Fibroblast of lung (primary cell): ENCODE results near the gene NCK2. TPM values are rescaled to one million over a fixed set of nuclear protein-coding genes. Genes with fewer than 3 reads are reported as not detected.

Experiments used
- DNase-seq, 2 donors: peaks; one replicate each; pipeline versions ENCODE4 v3.0.0 to v3.0.0-alpha.2; 2010; ENCODE audit warnings: low read depth in 2 of 2
- H2AFZ ChIP-seq: 2 replicates; pipeline ENCODE4 v1.5.1; 2012; ENCODE audit warnings: low read length, control low read depth, inconsistent platforms
- H3K27ac ChIP-seq: 2 replicates; pipeline ENCODE4 v1.5.1; 2011; ENCODE audit warnings: low read length, control low read depth; ENCODE audit not compliant: insufficient read depth
- H3K27me3 ChIP-seq: 2 replicates; pipeline ENCODE4 v1.5.1; 2011; ENCODE audit warnings: mild to moderate bottlenecking, low read length; ENCODE audit not compliant: control insufficient read depth, insufficient read depth
- H3K36me3 ChIP-seq: 2 replicates; pipeline ENCODE4 v1.5.1; 2011; ENCODE audit warnings: low read length; ENCODE audit not compliant: control insufficient read depth, insufficient read depth
- H3K4me1 ChIP-seq: 2 replicates; pipeline ENCODE4 v1.5.1; 2011; ENCODE audit warnings: low read length; ENCODE audit not compliant: control insufficient read depth, insufficient read depth; ENCODE audit errors: extremely low read depth
- H3K4me2 ChIP-seq: 2 replicates; pipeline ENCODE4 v1.5.1; 2011; ENCODE audit warnings: low read length, control low read depth; ENCODE audit not compliant: insufficient read depth; ENCODE audit errors: extremely low read depth
- H3K4me3 ChIP-seq, 4 experiments: fragments of 200-600 bp in 1 of 4; sonication (generic) in 1 of 4; replicated peaks in 1 of 4; 2 replicates each; pipeline ENCODE4 v1.5.1; 2011 to 2016; ENCODE audit warnings: low read length in 4 of 4, low read depth in 3 of 4, mild to moderate bottlenecking in 3 of 4, control low read depth in 2 of 4, inconsistent platforms in 1 of 4, mixed read lengths in 1 of 4; ENCODE audit not compliant: insufficient read depth in 1 of 4; ENCODE audit errors: control extremely low read depth in 1 of 4
- H3K79me2 ChIP-seq: 2 replicates; pipeline ENCODE4 v1.5.1; 2012; ENCODE audit warnings: mild to moderate bottlenecking, low read length, inconsistent platforms; ENCODE audit not compliant: control insufficient read depth, insufficient read depth
- H3K9ac ChIP-seq: 2 replicates; pipeline ENCODE4 v1.5.1; 2011; ENCODE audit warnings: mild to moderate bottlenecking, low read length, control low read depth; ENCODE audit not compliant: insufficient read depth
- H3K9me3 ChIP-seq: 2 replicates; pipeline ENCODE4 v1.5.1; 2012; ENCODE audit warnings: low read depth, low read length; ENCODE audit not compliant: control insufficient read depth, insufficient read depth
- H4K20me1 ChIP-seq: 2 replicates; pipeline ENCODE4 v1.5.1; 2011; ENCODE audit warnings: low read length; ENCODE audit not compliant: control insufficient read depth, insufficient read depth; ENCODE audit errors: extremely low read depth
- CTCF ChIP-seq, 2 donors: IDR thresholded peaks in 1 of 2; conservative IDR thresholded peaks in 1 of 2; 1 replicate in 1 of 2; 2 replicates in 1 of 2; pipeline ENCODE4 v1.5.1; 2011 to 2012; ENCODE audit warnings: low read length in 2 of 2, control low read depth in 1 of 2, inconsistent platforms in 1 of 2, low read depth in 1 of 2, mild to moderate bottlenecking in 1 of 2
- EZH2 ChIP-seq: IDR thresholded peaks from 2 replicates; pipeline ENCODE4 v1.5.1; 2012; ENCODE audit warnings: low read length, control low read depth, mild to moderate bottlenecking; ENCODE audit errors: missing control alignments
- polyA plus RNA-seq, 2 donors: library from polyadenylated mRNA; depleted of rRNA in 1 of 2; stranded (reverse) in 1 of 2; unstranded in 1 of 2; fragments of >200 nt; gene quantifications; 2 replicates each; pipeline ENCODE4 v1.2.1, GENCODE V29; 2011 to 2012; ENCODE audit warnings: missing spikeins in 1 of 2
- total RNA-seq: library from RNA; depleted of rRNA; stranded (reverse); fragments of >200 nt; gene quantifications from 2 replicates; pipeline ENCODE4 v1.2.1, GENCODE V29; 2014

Gene NCK2
- total and polyA plus RNA-seq, 2 donors (not counting 1 experiment from before 2014, with no cell fraction given) = 25.4 to 51.3 TPM

DNA sequence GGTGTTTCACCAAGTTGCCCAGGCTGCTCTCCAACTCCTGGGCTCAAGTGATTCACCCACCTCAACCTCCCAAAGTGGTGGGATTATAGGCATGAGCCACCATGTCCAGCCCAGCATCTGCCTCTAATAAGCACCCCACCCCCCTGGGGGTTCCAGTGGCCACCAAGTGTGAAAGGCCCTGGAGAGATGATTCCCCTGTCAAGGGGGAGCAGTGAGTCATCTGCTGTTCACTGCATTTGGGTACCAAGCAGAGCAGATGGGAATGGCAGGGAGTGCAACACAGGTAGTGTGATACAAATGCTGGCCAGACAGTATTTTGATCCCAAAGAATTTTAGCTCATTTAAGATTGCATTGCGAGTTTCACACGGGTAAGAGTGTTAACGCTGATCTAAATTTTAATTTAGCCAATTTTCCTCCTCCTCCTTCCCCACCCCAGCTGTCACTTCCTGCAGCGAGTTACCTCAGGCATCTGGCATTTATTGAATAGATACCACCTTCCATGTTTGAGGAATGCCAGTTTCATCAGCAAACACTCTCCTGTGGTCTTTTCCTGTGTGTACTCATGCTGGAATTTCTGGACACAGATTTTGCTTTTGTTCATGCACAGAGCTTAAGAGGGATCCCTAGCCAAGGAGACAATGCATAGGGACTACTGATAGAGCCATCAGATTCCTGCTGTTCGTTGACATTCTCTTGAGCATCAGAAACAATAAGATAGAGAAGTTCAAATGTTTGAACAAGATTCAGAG lies 32.4 kb upstream of the NCK2 start:
- DNase-seq = peak; percentile 9 to 73
- H3K4me1 ChIP-seq = no peaks in the 10 kb centered on the region
- no peaks in the 10 kb centered on the region for H4K20me1 ChIP-seq
- no peaks in the 10 kb centered on the region for H3K27me3 ChIP-seq
- H3K36me3 ChIP-seq = no peaks in the 10 kb centered on the region
- no peak overlapping the region for H2AFZ ChIP-seq
- no peak overlapping the region for H3K9ac ChIP-seq
- no peak overlapping the region for H3K27ac ChIP-seq
- no peak overlapping the region for H3K4me2 ChIP-seq
- H3K79me2 ChIP-seq = no peaks in the 10 kb centered on the region
- H3K9me3 ChIP-seq = no peaks in the 10 kb centered on the region
- TF ChIP-seq CTCF (conservative IDR thresholded peaks at IDR 0.05 in 1 of 2, IDR thresholded peaks at IDR 0.05 in 1 of 2; ENCODE audit: low read depth in 1 of 2, low read length in 2 of 2) (no peak), EZH2 (no peak)
- H3K4me3 ChIP-seq = no peak overlapping the region

DNA sequence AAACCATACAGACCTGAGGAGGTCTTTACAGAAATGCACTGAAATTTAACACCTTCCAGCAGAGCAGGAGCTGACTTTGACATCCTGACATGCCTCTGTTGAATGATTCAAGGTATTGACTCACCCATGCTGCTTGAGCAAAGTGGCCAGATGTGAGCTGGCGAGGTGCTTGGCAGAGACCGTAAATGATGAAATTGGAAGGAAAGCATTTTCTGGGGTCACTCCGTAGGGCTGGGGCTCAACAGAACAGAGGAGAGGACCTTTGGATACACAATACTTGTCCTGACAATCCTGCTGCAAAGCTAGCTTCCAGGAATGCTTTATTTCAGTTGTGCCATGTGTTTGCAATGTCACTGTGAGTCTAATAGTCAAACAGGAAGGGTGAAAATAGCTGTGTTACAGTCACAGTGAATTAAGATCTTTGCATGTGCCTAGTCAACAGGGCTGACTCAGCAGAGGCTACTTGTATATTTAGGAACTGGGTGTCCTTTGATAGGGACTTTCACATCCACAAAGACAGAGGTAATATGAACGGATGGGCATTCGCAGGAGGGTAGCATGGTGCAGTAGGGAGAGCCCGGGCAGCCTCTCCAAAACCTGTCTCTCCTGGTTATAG lies 31.6 kb upstream of the NCK2 start:
- no peaks in the 10 kb centered on the region for H3K9me3 ChIP-seq
- H2AFZ ChIP-seq = no peak overlapping the region
- H3K27ac ChIP-seq = no peak overlapping the region
- H4K20me1 ChIP-seq = no peaks in the 10 kb centered on the region
- H3K79me2 ChIP-seq = no peaks in the 10 kb centered on the region
- no peak overlapping the region for H3K4me2 ChIP-seq
- H3K36me3 ChIP-seq = no peaks in the 10 kb centered on the region
- no peak overlapping the region for H3K4me3 ChIP-seq
- no peaks in the 10 kb centered on the region for H3K27me3 ChIP-seq
- H3K4me1 ChIP-seq = no peaks in the 10 kb centered on the region
- no peak overlapping the region for H3K9ac ChIP-seq
- no peak for TF ChIP-seq EZH2
- TF ChIP-seq CTCF (conservative IDR thresholded peaks at IDR 0.05 in 1 of 2, IDR thresholded peaks at IDR 0.05 in 1 of 2; ENCODE audit: low read depth in 1 of 2, low read length in 2 of 2) = no peak
- DNase-seq = peak; percentile 69 to 75

DNA sequence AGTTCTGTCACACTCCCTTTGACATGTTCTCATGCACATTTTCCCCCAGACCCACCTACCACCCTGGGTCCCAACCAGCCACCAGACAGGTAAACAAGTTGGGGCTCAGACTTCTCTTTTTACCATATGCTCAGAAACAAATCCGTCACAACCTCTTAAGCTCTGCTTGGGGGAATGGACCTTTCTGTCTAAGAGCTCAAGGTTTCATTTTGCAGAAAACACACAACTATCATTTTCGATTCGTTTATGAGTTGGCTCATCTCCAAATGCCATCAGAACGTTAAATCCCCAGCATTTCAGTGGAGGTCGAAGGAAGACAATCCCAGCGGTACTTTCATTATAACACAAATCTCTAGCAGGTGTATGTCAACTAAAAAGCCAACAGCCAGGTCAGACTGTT lies 30.6 kb upstream of the NCK2 start:
- no peaks in the 10 kb centered on the region for H3K9me3 ChIP-seq
- H3K4me1 ChIP-seq = no peaks in the 10 kb centered on the region
- no peak overlapping the region for H3K4me2 ChIP-seq
- no peaks in the 10 kb centered on the region for H3K36me3 ChIP-seq
- no peak for TF ChIP-seq EZH2
- TF ChIP-seq CTCF (conservative IDR thresholded peaks at IDR 0.05 in 1 of 2, IDR thresholded peaks at IDR 0.05 in 1 of 2; ENCODE audit: low read depth in 1 of 2, low read length in 2 of 2) = no peak
- no peaks in the 10 kb centered on the region for H4K20me1 ChIP-seq
- H3K4me3 ChIP-seq = no peak overlapping the region
- H2AFZ ChIP-seq = no peak overlapping the region
- H3K27ac ChIP-seq = no peak overlapping the region
- H3K79me2 ChIP-seq = no peaks in the 10 kb centered on the region
- no peaks in the 10 kb centered on the region for H3K27me3 ChIP-seq
- DNase-seq = no peak
- H3K9ac ChIP-seq = no peak overlapping the region
